Progenitor cell of endocrine pancreas (in vitro differentiated cells): ENCODE measurements around the gene CARD19. TPM values are rescaled to one million over a fixed set of nuclear protein-coding genes. Genes with fewer than 3 reads are reported as not detected.

ENCODE experiments used
- DNase-seq: peaks from one replicate; pipeline ENCODE4 v3.0.0; 2021; ENCODE audit warnings: low spot score; ENCODE audit not compliant: unreplicated experiment
- H3K27ac Mint-ChIP-seq: 2 replicates; pipeline ENCODE4 v1.8.0; 2021; ENCODE audit warnings: mild to moderate bottlenecking, moderate library complexity, mixed read lengths
- H3K27me3 Mint-ChIP-seq: 2 replicates; pipeline ENCODE4 v1.8.0; 2021; ENCODE audit warnings: mixed read lengths
- H3K36me3 Mint-ChIP-seq: 2 replicates; pipeline ENCODE4 v1.8.0; 2022; ENCODE audit warnings: mixed read lengths; ENCODE audit not compliant: insufficient read depth
- H3K4me1 Mint-ChIP-seq: 2 replicates; pipeline ENCODE4 v1.8.0; 2021; ENCODE audit warnings: low read depth, mixed read lengths
- H3K4me3 Mint-ChIP-seq: 2 replicates; pipeline ENCODE4 v1.8.0; 2021; ENCODE audit warnings: low read depth, mild to moderate bottlenecking, moderate library complexity, mixed read lengths
- H3K9me3 Mint-ChIP-seq: 2 replicates; pipeline ENCODE4 v1.8.0; 2021; ENCODE audit warnings: low read depth, mixed read lengths
- CTCF ChIP-seq: fragments of 200-600 bp; sonication (generic); IDR thresholded peaks from one replicate; pipeline ENCODE4 v1.5.0; 2021; ENCODE audit warnings: antibody characterized with exemption, mild to moderate bottlenecking; ENCODE audit not compliant: unreplicated experiment
- total RNA-seq: library from RNA; stranded (reverse); gene quantifications from 2 replicates; pipeline ENCODE4 v1.2.1, GENCODE V29; 2021

Gene CARD19
- total RNA-seq, 1 donor from 2014 or later = 20.4 TPM

- no peak for TF ChIP-seq CTCF
- Mint-ChIP-seq H3K36me3 (no peaks in the 10 kb centered on the region), H3K4me3 (no peak overlapping the region), H3K27me3 (no peaks in the 10 kb centered on the region), H3K9me3 (no peaks in the 10 kb centered on the region), H3K27ac (no peak overlapping the region), H3K4me1 (peaks cover 1% of the 10 kb centered on the region)
- DNase-seq = no peak
Measured at GRCh38 chr9:93148721-93149120, 52.7 kb downstream of the CARD19 start.

- DNase-seq = no peak
- Mint-ChIP-seq H3K9me3 (no peaks in the 10 kb centered on the region), H3K27me3 (no peaks in the 10 kb centered on the region), H3K36me3 (no peaks in the 10 kb centered on the region), H3K27ac (no peak overlapping the region), H3K4me1 (peaks cover under 1% of the 10 kb centered on the region), H3K4me3 (no peak overlapping the region)
- no peak for TF ChIP-seq CTCF
Measured at GRCh38 chr9:93149361-93149760, 53.3 kb downstream of the CARD19 start.

- Mint-ChIP-seq H3K9me3 (no peaks in the 10 kb centered on the region), H3K4me3 (no peak overlapping the region), H3K4me1 (no peaks in the 10 kb centered on the region), H3K27me3 (no peaks in the 10 kb centered on the region), H3K36me3 (no peaks in the 10 kb centered on the region), H3K27ac (no peak overlapping the region)
- DNase-seq = no peak
- no peak for TF ChIP-seq CTCF
Measured at GRCh38 chr9:93151097-93151784, 55.2 kb downstream of the CARD19 start.

GRCh38 chr9:93154293-93154903 lies 58.4 kb downstream of the CARD19 start:
- peak; percentile 70 for TF ChIP-seq CTCF
- H3K36me3 Mint-ChIP-seq = no peaks in the 10 kb centered on the region
- no peaks in the 10 kb centered on the region for H3K9me3 Mint-ChIP-seq
- H3K4me1 Mint-ChIP-seq = no peaks in the 10 kb centered on the region
- no peaks in the 10 kb centered on the region for H3K27me3 Mint-ChIP-seq
- peak; percentile 55 for DNase-seq
- no peak overlapping the region for H3K4me3 Mint-ChIP-seq
- H3K27ac Mint-ChIP-seq = no peak overlapping the region

- no peak for TF ChIP-seq CTCF
- Mint-ChIP-seq H3K27me3 (no peaks in the 10 kb centered on the region), H3K4me1 (peaks cover 3% of the 10 kb centered on the region), H3K4me3 (no peak overlapping the region), H3K9me3 (no peaks in the 10 kb centered on the region), H3K36me3 (no peaks in the 10 kb centered on the region), H3K27ac (no peak overlapping the region)
- DNase-seq = no peak
Measured at GRCh38 chr9:93155716-93156474, 59.9 kb downstream of the CARD19 start.
